Measurements from ENCODE around the gene BBX.
"Not testable (repeated sequence)": the region's sequence is repeated elsewhere in the genome, so short reads cannot be mapped to it uniquely, and the experiment has no call there.

Gene BBX

DNA sequence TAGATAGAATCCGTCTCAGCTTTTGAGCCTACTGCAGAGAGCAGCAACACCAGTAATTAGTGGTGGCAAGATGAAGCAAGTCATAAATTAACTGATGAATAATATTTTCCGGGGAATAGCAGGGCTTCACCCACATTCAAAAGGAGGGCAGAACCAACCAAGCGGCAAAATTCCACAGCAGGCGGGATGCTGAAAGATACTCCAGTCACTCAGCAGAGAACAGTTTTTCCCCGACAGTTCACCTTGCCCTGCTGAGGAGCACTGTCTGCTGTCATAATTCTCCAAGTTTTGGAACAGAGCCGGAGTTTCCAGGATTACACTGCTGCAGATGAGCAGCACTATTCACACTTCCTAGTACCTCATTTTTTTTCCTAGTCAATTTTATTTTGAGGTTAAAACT is 293.3 kb downstream of the BBX start:
- no peak for DNase-seq (ENCODE audit: low read depth)
- H3K4me3 ChIP-seq (ENCODE audit: low read depth, low read length) = no peak overlapping the region

DNA sequence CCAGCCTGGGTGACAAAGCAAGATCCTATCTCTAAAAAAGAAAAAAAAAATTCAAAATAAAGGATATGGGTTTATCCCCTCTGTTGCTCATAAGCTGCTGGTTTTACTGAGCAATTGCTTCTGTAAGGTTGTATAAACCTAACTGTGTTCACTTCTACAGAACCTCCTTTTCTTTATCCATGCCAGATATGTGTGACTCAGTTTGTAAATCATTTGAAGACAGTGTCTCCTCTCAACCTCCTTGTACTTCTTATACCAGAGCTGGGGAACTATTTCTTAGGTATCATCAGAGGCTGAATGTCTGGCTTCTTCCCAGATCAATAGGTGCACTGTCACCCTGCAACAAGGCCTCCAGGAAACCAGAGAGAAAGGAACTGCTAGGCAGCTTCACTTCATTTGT is 294.3 kb downstream of the BBX start:
- no peak for DNase-seq (ENCODE audit: low read depth)
- H3K4me3 ChIP-seq (ENCODE audit: low read depth, low read length) = no peak overlapping the region

DNA sequence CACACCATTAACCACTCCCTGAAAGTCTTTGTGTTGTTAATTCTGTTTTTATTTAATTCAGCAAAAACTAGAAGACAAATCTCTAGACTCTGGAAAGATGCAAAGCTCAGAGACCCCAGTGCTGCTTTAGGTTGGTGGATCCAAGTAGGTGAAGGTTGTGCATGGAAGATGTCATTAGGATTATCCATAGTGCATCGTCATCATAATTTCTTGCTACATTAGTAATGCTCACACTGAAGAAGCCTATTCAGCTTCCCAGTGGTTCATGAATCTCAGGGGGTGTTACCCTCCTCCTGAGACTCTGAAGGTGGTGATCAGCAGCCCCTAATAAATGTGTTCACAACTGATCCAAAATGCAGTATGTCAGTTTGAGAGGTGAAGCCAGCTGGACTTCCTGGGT is 295.3 kb downstream of the BBX start:
- no peak overlapping the region for H3K4me3 ChIP-seq (ENCODE audit: low read depth, low read length)

DNA sequence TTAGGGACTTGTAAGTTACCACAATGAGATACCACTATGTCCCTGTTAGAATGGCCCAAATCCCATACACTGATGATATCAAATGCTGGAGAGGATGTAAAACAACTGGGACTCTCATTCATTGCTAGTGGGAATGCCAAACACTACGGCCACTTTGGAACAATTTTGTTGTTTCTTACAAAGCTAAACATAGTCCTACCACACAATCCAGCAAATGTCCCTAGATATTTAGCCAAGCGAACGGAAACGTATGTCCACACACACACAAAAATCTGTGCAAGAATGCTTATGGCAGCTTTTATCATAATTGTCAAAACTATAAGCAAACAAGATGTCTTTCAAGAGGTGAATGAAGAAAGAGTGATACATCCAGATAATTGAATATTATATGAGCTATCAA is 296.9 kb downstream of the BBX start:
- DNase-seq (ENCODE audit: low read depth) = no peak
- H3K4me3 ChIP-seq (ENCODE audit: low read depth, low read length) = no peak overlapping the region

More for the DNA sequence above, 295.3 kb downstream of the BBX start:
- DNase-seq (ENCODE audit: low read depth) = no peak

DNA sequence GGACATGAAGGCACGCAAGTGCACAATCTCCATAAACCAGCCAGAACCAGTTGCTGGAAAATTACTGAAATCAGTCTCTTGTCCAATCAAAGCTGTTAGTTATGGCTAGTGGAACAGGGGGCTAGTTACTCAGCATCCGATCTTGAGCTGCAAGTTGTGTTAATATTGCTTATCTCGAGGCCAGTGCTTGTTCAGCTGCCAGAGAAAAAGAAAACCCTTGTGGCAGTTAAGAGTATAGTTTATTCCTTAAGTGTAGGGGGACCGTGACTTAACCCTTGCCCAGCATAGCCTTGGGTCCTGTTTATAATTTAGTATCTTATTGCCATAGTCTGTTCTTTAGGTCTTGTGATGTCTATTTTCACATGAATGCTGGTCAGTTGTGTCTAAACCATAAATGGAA is 299.5 kb downstream of the BBX start:
- no peak for DNase-seq (ENCODE audit: low read depth)
- no peak overlapping the region for H3K4me3 ChIP-seq (ENCODE audit: low read depth, low read length)

- H3K4me3 ChIP-seq (ENCODE audit: low read depth, low read length) = no peak overlapping the region
- no peak for DNase-seq (ENCODE audit: low read depth)
These were observed 302.1 kb downstream of the BBX start for GRCh38 chr3:107824822-107825371.

- DNase-seq (ENCODE audit: low read depth) = no peak
- no peak overlapping the region for H3K4me3 ChIP-seq (ENCODE audit: low read depth, low read length)
These were observed 302.8 kb downstream of the BBX start for GRCh38 chr3:107825556-107825955.

DNA sequence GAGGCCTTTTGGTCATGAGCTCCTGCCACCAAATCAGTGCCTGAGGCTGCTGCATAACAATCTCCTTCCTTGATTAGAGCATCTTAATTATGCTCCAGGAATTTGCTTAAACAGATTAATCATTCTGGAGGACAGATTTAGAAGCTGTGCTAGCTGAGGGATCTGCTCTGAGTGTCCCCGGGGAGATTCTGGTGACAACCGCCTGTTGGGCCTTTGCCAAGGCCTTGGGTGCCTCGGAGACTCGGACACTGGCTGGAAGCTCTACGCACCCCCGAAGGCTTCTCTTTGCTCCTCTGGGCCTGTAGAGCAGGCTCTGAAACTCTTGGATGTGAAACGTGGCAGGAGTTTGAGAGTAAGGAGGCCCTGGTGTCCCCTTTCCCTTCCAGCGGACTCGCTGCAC is 304.0 kb downstream of the BBX start:
- DNase-seq (ENCODE audit: low read depth) = no peak
- no peak overlapping the region for H3K4me3 ChIP-seq (ENCODE audit: low read depth, low read length)

- DNase-seq (ENCODE audit: low read depth) = no peak
- H3K4me3 ChIP-seq (ENCODE audit: low read depth, low read length) = no peak overlapping the region
These were observed 306.4 kb downstream of the BBX start for GRCh38 chr3:107829185-107829584.

- DNase-seq (ENCODE audit: low read depth) = no peak
- H3K4me3 ChIP-seq (ENCODE audit: low read depth, low read length) = no peak overlapping the region
These were observed 308.8 kb downstream of the BBX start for GRCh38 chr3:107831590-107831989.

DNA sequence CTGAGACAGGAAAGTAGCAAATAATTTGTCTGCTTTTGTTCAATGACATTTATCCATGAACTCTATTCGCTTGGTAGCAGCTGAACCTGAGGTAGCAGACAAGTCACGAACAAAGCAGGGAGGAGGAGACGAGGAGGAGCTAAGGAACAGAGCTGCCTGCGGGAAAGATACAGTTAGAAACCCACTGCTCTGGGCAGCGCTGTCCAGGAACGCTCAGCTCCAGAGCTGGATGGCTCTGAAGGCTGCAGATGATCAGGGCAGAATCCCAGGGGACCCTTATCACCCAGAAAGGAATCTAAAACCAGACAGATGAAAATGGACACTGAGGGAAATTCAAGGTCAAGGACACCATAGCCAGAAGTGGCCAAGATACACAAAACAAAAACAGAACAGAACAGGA is 310.3 kb downstream of the BBX start:
- no peak overlapping the region for H3K4me3 ChIP-seq (ENCODE audit: low read depth, low read length)
- no peak for DNase-seq (ENCODE audit: low read depth)

DNA sequence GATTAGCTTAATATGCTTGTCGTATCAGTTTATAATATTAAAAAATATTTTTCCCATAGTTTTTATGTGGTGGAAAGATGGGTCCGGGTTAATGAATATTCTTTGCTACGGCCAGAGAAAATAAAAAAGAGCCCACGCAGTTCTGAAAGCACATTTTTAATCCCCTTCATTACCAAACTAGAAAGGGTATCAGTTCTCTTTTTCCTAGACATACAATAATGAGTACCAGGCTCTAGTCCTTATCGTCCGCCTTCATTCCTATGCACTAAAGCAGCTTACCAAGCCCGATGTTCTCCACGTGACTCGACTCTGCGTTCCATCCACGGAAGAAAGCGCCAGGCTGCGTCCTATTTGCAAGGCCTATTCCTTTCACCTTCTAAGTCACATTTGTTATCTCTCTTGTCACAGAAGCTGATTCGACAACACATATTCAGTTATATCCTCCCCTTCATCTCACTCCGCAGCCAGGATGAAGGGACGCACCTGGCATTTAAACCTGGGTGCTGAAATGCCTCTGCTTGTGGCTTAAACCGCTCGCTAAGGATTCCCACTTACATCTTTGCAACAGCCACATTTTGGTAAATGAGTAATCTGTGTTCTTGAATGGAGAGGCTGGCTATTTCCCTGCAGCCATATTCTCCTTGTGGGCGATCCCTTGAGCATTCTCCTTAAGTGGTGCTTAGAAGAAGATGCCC is 311.1 kb downstream of the BBX start:
- no peak overlapping the region for H3K4me3 ChIP-seq (ENCODE audit: low read depth, low read length)
- no peak for DNase-seq (ENCODE audit: low read depth)

DNA sequence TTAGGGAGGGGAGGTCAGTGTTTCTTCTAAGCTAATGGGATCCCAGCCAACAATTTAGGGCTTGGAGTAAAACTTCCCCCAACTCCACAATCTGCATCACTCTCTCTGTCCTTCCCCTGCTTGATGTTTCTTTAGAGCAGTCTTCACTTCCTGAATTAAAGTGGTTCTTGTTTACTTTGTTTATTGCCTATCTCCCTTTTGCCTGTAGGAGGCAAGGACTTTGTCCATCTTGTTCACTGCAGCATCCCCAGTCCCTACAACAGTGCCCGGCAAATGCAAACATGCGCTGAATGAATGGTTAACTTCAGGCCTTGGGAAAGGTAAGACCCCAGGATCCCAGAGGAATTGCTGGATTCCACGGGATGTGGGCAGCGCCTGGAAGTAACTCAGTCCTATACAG is 312.2 kb downstream of the BBX start:
- not testable (repeated sequence) for H3K4me3 ChIP-seq (ENCODE audit: low read depth, low read length)

DNA sequence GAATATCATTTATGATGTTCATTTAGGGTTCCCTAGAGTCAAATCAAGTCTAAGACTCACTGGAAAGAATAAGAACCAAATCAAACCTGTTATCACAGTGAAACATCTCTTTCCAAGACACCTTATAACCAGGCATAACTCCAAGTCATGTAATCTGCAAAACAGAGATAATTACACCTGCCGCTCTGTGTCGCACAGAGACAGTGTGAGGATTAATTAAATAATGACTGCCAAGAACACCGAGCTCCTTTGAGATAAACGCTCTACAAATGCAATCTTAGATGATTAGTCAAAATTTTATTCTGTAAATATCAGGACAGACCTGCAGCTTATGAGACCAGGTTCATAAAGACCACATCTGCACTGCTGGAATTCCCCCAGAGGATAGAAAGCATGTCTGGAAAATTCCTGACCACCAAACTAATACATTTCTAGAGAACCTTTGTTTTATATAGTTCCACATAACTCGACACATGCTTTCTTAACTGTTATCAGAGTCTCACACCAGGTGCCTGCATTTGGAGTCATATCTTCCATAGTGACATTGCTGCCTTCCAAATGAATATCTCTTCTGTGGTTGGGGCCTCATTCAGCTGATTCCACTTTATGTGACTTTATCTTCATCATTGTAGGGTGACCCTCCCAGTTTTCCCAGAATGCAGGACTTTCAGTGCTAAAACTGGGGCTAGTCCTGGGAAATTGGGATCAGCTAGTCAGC is 315.3 kb downstream of the BBX start:
- no peak overlapping the region for H3K4me3 ChIP-seq (ENCODE audit: low read depth, low read length)
- no peak for DNase-seq (ENCODE audit: low read depth)

More for the DNA sequence above, 312.2 kb downstream of the BBX start:
- not testable (repeated sequence) for DNase-seq (ENCODE audit: low read depth)

GRCh38 chr3:107841831-107842230 is 319.1 kb downstream of the BBX start:
- DNase-seq (ENCODE audit: low read depth) = no peak
- H3K4me3 ChIP-seq (ENCODE audit: low read depth, low read length) = no peak overlapping the region

- DNase-seq (ENCODE audit: low read depth) = no peak
- no peak overlapping the region for H3K4me3 ChIP-seq (ENCODE audit: low read depth, low read length)
These were observed 320.2 kb downstream of the BBX start for GRCh38 chr3:107842940-107843339.

GRCh38 chr3:107845380-107846278 is 322.9 kb downstream of the BBX start:
- no peak overlapping the region for H3K4me3 ChIP-seq (ENCODE audit: low read depth, low read length)
- peak; percentile 11 for DNase-seq (ENCODE audit: low read depth)

GRCh38 chr3:107846279-107846852 is 323.6 kb downstream of the BBX start:
- H3K4me3 ChIP-seq (ENCODE audit: low read depth, low read length) = no peak overlapping the region
- peak; percentile 12 for DNase-seq (ENCODE audit: low read depth)

DNA sequence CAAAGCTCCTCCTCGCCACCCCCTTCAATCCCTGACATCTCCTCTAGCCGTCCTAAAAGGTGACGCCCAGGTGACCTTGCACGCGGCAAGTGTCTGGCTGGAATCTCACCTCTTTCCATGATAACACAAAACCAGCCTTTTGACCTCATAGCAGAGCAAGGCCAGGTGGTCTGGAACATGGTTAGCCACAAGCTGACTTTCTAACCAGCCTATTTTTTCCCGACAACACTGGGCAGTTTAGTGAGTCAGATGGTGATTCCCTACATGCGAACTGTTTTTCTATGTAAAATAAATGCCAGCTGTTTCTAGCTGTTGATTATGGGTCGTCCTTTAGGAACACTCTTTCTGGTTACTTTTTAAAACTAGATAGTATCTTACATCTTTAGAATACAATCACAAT is 325.0 kb downstream of the BBX start:
- H3K4me3 ChIP-seq (ENCODE audit: low read depth, low read length) = no peak overlapping the region
- no peak for DNase-seq (ENCODE audit: low read depth)
